HEK293T (cell line): ENCODE data around the gene ABCD1.

Experiments
- CTCF ChIA-PET: fragments of 350-600 bp; formaldehyde crosslinking; extraction: SDS; loops from one replicate; lab custom pipeline; 2021; ENCODE audit warnings: antibody characterized with exemption, inconsistent platforms; lab: Yijun Ruan, JAX
- POLR2A ChIA-PET: fragments of 350-600 bp; formaldehyde crosslinking; extraction: SDS; loops from one replicate; lab custom pipeline; 2020; ENCODE audit warnings: antibody characterized with exemption, inconsistent platforms; lab: Yijun Ruan, JAX
- DNase-seq: peaks from one replicate; pipeline ENCODE4 v3.0.0; 2012; ENCODE audit warnings: mixed read lengths; ENCODE audit errors: extremely low spot score
- ARNT ChIP-seq: fragments of 450-650 bp; IDR thresholded peaks from 2 replicates; pipeline ENCODE4 v1.6.1; 2017; ENCODE audit warnings: mild to moderate bottlenecking
- BHLHE40 ChIP-seq: fragments of 450-650 bp; IDR thresholded peaks from 2 replicates; pipeline ENCODE4 v1.6.1; 2016; ENCODE audit warnings: mild to moderate bottlenecking, moderate library complexity, borderline replicate concordance
- CTBP1 ChIP-seq: fragments of 450-650 bp; IDR thresholded peaks from 2 replicates; pipeline ENCODE4 v1.6.1; 2016; ENCODE audit warnings: borderline replicate concordance
- ELF4 ChIP-seq: fragments of 450-650 bp; IDR thresholded peaks from 2 replicates; pipeline ENCODE4 v1.6.1; 2017; ENCODE audit warnings: antibody characterized with exemption
- FOXA1 ChIP-seq: fragments of 450-650 bp; IDR thresholded peaks from 2 replicates; pipeline ENCODE4 v1.6.1; 2016; ENCODE audit warnings: mild to moderate bottlenecking
- FOXK2 ChIP-seq: fragments of 450-650 bp; IDR thresholded peaks from 2 replicates; pipeline ENCODE4 v1.6.1; 2016; ENCODE audit warnings: mild to moderate bottlenecking
- FOXM1 ChIP-seq: fragments of 450-650 bp; IDR thresholded peaks from 2 replicates; pipeline ENCODE4 v1.6.1; 2017; ENCODE audit warnings: mild to moderate bottlenecking, borderline replicate concordance
- HDGF ChIP-seq: fragments of 450-650 bp; IDR thresholded peaks from 2 replicates; pipeline ENCODE4 v1.6.1; 2017; ENCODE audit warnings: antibody characterized with exemption, borderline replicate concordance
- L3MBTL2 ChIP-seq: fragments of 450-650 bp; conservative IDR thresholded peaks from 2 replicates; pipeline ENCODE4 v1.6.1; 2016; ENCODE audit warnings: mild to moderate bottlenecking
- LEF1 ChIP-seq: fragments of 450-650 bp; IDR thresholded peaks from 2 replicates; pipeline ENCODE4 v1.6.1; 2017; ENCODE audit warnings: mild to moderate bottlenecking, borderline replicate concordance
- NFRKB ChIP-seq: fragments of 450-650 bp; IDR thresholded peaks from 2 replicates; pipeline ENCODE4 v1.6.1; 2016; ENCODE audit warnings: mild to moderate bottlenecking, moderate library complexity
- SP1 ChIP-seq: fragments of 450-650 bp; IDR thresholded peaks from 2 replicates; pipeline ENCODE4 v1.6.1; 2017
- SUZ12 ChIP-seq: fragments of 450-650 bp; IDR thresholded peaks from 2 replicates; pipeline ENCODE4 v1.6.1; 2016; ENCODE audit warnings: mild to moderate bottlenecking
- TARDBP ChIP-seq: fragments of 450-650 bp; IDR thresholded peaks from 2 replicates; pipeline ENCODE4 v1.6.1; 2016
- ZNF384 ChIP-seq: fragments of 450-650 bp; IDR thresholded peaks from 2 replicates; pipeline ENCODE4 v1.6.1; 2016
- TF ChIP-seq, protein P1 (sequence below): fragments of 450-650 bp; IDR thresholded peaks from 2 replicates; pipeline ENCODE4 v1.6.1; 2016

Gene ABCD1

GRCh38 chrX:153765138-153766079, 40.8 kb downstream of the ABCD1 start:
- CTCF ChIA-PET, result interaction anchor here (0.7 to 2.2 kb wide), 3 partner anchors 26 to 181 kb away, joined by 3 to 10 read pairs (median 3); no protein-coding TSS in a partner anchor
- no peak for DNase-seq
- POLR2A ChIA-PET, result interaction anchor here (1.0 to 2.2 kb wide), 3 partner anchors 162 to 182 kb away, joined by 3 to 7 read pairs (median 3); no protein-coding TSS in a partner anchor
- no peak for TF ChIP-seq FOXK2
- no peak for TF ChIP-seq SP1
- TF ChIP-seq FOXA1, result no peak

- ChIA-PET POLR2A (interaction anchor here (1.0 to 2.2 kb wide), 3 partner anchors 161 to 181 kb away, joined by 3 to 7 read pairs (median 3); no protein-coding TSS in a partner anchor), CTCF (interaction anchor here (0.7 to 2.2 kb wide), 3 partner anchors 157 to 180 kb away, joined by 3 to 10 read pairs (median 3); no protein-coding TSS in a partner anchor)
- DNase-seq, result no peak
- TF ChIP-seq LEF1 (no peak), ARNT (no peak), L3MBTL2 (no peak), SP1 (no peak)
Observed at GRCh38 chrX:153766098-153766817, 41.6 kb downstream of the ABCD1 start.

GRCh38 chrX:153766871-153767673, 42.4 kb downstream of the ABCD1 start:
- ChIA-PET CTCF (interaction anchor here (0.6 to 2.2 kb wide), 4 partner anchors 35 to 180 kb away, joined by 3 to 10 read pairs (median 3); no protein-coding TSS in a partner anchor), POLR2A (interaction anchor here (0.9 to 2.2 kb wide), 3 partner anchors 160 to 193 kb away, joined by 3 to 7 read pairs (median 3); no protein-coding TSS in a partner anchor)
- TF ChIP-seq HDGF, result no peak
- no peak for TF ChIP-seq SUZ12
- TF ChIP-seq FOXA1, result no peak
- TF ChIP-seq ARNT, result no peak
- TF ChIP-seq LEF1, result no peak
- no peak for TF ChIP-seq NFRKB
- no peak for TF ChIP-seq TARDBP
- no peak for TF ChIP-seq SP1
- no peak for TF ChIP-seq ELF4
- TF ChIP-seq CTBP1, result no peak
- no peak for TF ChIP-seq L3MBTL2
- TF ChIP-seq FOXM1, result no peak
- no peak for TF ChIP-seq BHLHE40
- no peak for DNase-seq

GRCh38 chrX:153767674-153768055, 43.0 kb downstream of the ABCD1 start:
- CTCF ChIA-PET, result interaction anchor here (1.0 kb wide), 1 partner anchor 155 kb away, joined by 3 read pairs; no protein-coding TSS in a partner anchor
- TF ChIP-seq NFRKB (no peak), FOXA1 (no peak), SUZ12 (no peak), LEF1 (no peak), TARDBP (no peak), ZNF384 (no peak), L3MBTL2 (no peak), CTBP1 (no peak), FOXM1 (no peak), FOXK2 (no peak), BHLHE40 (no peak), HDGF (no peak), ARNT (no peak)
- TF ChIP-seq, protein P1, sequence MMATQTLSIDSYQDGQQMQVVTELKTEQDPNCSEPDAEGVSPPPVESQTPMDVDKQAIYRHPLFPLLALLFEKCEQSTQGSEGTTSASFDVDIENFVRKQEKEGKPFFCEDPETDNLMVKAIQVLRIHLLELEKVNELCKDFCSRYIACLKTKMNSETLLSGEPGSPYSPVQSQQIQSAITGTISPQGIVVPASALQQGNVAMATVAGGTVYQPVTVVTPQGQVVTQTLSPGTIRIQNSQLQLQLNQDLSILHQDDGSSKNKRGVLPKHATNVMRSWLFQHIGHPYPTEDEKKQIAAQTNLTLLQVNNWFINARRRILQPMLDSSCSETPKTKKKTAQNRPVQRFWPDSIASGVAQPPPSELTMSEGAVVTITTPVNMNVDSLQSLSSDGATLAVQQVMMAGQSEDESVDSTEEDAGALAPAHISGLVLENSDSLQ, result no peak
- POLR2A ChIA-PET, result interaction anchor here (0.9 to 2.2 kb wide), 2 partner anchors 161 to 193 kb away, joined by 3 to 7 read pairs; no protein-coding TSS in a partner anchor
- DNase-seq, result no peak

DNA sequence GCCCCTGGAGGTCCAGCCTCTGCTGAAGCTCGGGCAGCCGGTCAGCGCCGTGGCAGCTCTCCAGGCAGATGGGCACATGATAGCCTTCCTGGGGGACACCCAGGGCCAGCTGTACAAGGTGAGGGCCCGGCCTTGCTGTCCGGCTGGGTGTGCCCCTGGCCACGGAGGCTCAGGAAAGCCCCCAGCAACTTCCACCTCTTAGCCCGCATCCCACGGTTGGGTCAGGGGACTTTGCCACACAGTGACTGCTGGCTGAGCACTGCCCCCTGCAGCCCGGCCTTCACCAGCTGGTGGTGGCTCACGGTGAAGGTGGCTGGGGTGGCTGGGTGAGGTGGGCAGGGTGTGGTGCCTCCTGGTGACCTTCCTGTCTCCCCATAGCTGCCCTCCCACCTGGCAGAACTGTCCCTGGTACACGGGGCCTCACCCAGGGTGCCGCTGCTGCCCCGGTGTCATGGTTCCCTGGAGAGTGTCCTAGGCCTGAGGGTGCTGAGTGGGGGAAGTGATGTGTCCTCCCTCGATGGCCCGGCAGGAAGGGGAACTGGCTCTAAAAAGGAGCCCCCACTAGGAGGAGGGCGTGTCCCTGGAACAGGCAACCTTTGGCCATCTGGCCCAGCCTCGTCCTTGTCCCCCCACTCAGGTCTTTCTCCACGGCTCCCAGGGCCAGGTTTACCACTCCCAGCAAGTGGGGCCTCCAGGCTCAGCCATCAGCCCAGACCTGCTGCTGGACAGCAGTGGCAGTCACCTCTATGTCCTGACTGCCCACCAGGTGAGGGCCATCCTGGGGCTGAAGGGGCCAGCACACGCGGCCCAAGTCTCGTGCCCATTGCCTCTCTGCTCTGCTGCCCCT, 43.9 kb downstream of the ABCD1 start:
- CTCF ChIA-PET, result no interaction called here
- TF ChIP-seq NFRKB, result no peak
- no peak for TF ChIP-seq ELF4
- no peak for TF ChIP-seq HDGF
- no peak for TF ChIP-seq LEF1
- DNase-seq, result no peak
- POLR2A ChIA-PET, result no interaction called here
